IMR-90 (cell line): ENCODE measurements around the gene IGF1. TPM values are rescaled to one million over a fixed set of nuclear protein-coding genes. Genes with fewer than 3 reads are reported as not detected.

ENCODE experiments used
- ATAC-seq: fragments of 200-7000 bp; cut with Tn5 transposase; 2 replicates; pipeline ENCODE4 v1.9.1; 2020; ENCODE audit warnings: low read depth, mild to moderate bottlenecking, moderate library complexity
- BruUV-seq: library from RNA; stranded (reverse); fragments of 400-500 nt; replicated peaks from 2 replicates; lab custom pipeline; 2021; lab: Mats Ljungman, UMichigan
- CTCF ChIA-PET: fragments of 300-600 bp; formaldehyde crosslinking; extraction: SDS; loops from one replicate; lab custom pipeline; 2021; ENCODE audit warnings: antibody characterized with exemption; lab: Yijun Ruan, JAX
- POLR2A ChIA-PET: fragments of 300-600 bp; sonication (Branson Sonifier 250); formaldehyde crosslinking; loops from one replicate; lab custom pipeline; 2022; ENCODE audit warnings: antibody characterized with exemption; ENCODE audit not compliant: unreplicated experiment; lab: Charles Lee
- DNase-seq: peaks from one replicate; pipeline ENCODE4 v3.0.0; 2013
- H2AFZ ChIP-seq: replicated peaks from 2 replicates; pipeline ENCODE3; 2013; ENCODE audit warnings: low read length, mild to moderate bottlenecking; ENCODE audit not compliant: poor library complexity
- H2AK5ac ChIP-seq: 2 replicates; pipeline ENCODE4 v1.6.1; 2013; ENCODE audit warnings: low read depth, low read length, inconsistent platforms
- H2AK9ac ChIP-seq: replicated peaks from 2 replicates; pipeline ENCODE3; 2013; ENCODE audit warnings: mild to moderate bottlenecking, low read depth, low read length, moderate library complexity; ENCODE audit not compliant: poor library complexity
- H2BK120ac ChIP-seq: 2 replicates; pipeline ENCODE4 v1.6.1; 2013; ENCODE audit warnings: low read depth, low read length, inconsistent platforms
- H2BK15ac ChIP-seq: 3 replicates; pipeline ENCODE4 v1.6.1; 2013; ENCODE audit warnings: low read depth, low read length, inconsistent platforms
- H2BK20ac ChIP-seq: 2 replicates; pipeline ENCODE4 v1.6.1; 2013; ENCODE audit warnings: low read depth, mild to moderate bottlenecking, inconsistent platforms, low read length, moderate library complexity
- H2BK5ac ChIP-seq: 2 replicates; pipeline ENCODE4 v1.6.1; 2013; ENCODE audit warnings: mild to moderate bottlenecking, low read depth, low read length, inconsistent platforms; ENCODE audit not compliant: poor library complexity, severe bottlenecking
- H3K14ac ChIP-seq: replicated peaks from 2 replicates; pipeline ENCODE4 v1.6.1; 2013; ENCODE audit warnings: low read depth, low read length, inconsistent platforms
- H3K18ac ChIP-seq: 2 replicates; pipeline ENCODE4 v1.6.1; 2013; ENCODE audit warnings: low read depth, low read length, control low read depth
- H3K23ac ChIP-seq: 2 replicates; pipeline ENCODE4 v1.6.1; 2013; ENCODE audit warnings: low read depth, low read length, inconsistent platforms
- H3K27ac ChIP-seq: 2 replicates; pipeline ENCODE4 v1.5.1; 2013; ENCODE audit warnings: mild to moderate bottlenecking, control low read depth, low read length; ENCODE audit not compliant: insufficient read depth
- H3K27me3 ChIP-seq: 2 replicates; pipeline ENCODE4 v1.6.1; 2013; ENCODE audit warnings: low read length; ENCODE audit not compliant: control insufficient read depth, insufficient read depth
- H3K36me3 ChIP-seq: 2 replicates; pipeline ENCODE4 v1.6.1; 2013; ENCODE audit warnings: low read length, mixed read lengths; ENCODE audit not compliant: control insufficient read depth, insufficient read depth
- H3K4ac ChIP-seq: 2 replicates; pipeline ENCODE4 v1.6.1; 2013; ENCODE audit warnings: low read depth, low read length, inconsistent platforms
- H3K4me1 ChIP-seq: 2 replicates; pipeline ENCODE4 v1.6.1; 2013; ENCODE audit warnings: low read length, mixed read lengths; ENCODE audit not compliant: control insufficient read depth, insufficient read depth
- H3K4me2 ChIP-seq: 2 replicates; pipeline ENCODE4 v1.6.1; 2013; ENCODE audit warnings: low read depth, mild to moderate bottlenecking, control low read depth, low read length, moderate library complexity
- H3K4me3 ChIP-seq: 2 replicates; pipeline ENCODE4 v1.5.1; 2013; ENCODE audit warnings: low read depth, mild to moderate bottlenecking, control low read depth, low read length, moderate library complexity; ENCODE audit not compliant: insufficient read depth
- H3K56ac ChIP-seq: 2 replicates; pipeline ENCODE4 v1.6.1; 2013; ENCODE audit warnings: low read length, inconsistent platforms; ENCODE audit not compliant: insufficient read depth; ENCODE audit errors: extremely low read depth
- H3K79me1 ChIP-seq, 2 experiments: 2 replicates each; pipeline ENCODE4 v1.6.1; 2013; ENCODE audit warnings: low read length in 2 of 2, inconsistent platforms in 1 of 2, low read depth in 1 of 2
- H3K9ac ChIP-seq: 2 replicates; pipeline ENCODE4 v1.6.1; 2013; ENCODE audit warnings: low read depth, low read length, control low read depth
- H3K9me1 ChIP-seq: 2 replicates; pipeline ENCODE4 v1.6.1; 2013; ENCODE audit warnings: low read length, inconsistent platforms; ENCODE audit not compliant: insufficient read depth
- H3K9me3 ChIP-seq: 2 replicates; pipeline ENCODE4 v1.6.1; 2013; ENCODE audit warnings: low read length; ENCODE audit not compliant: control insufficient read depth, insufficient read depth
- H4K20me1 ChIP-seq: 2 replicates; pipeline ENCODE4 v1.6.1; 2013; ENCODE audit warnings: low read length, inconsistent platforms; ENCODE audit not compliant: insufficient read depth
- H4K5ac ChIP-seq: 2 replicates; pipeline ENCODE4 v1.6.1; 2013; ENCODE audit warnings: mild to moderate bottlenecking, low read depth, low read length, control low read depth
- H4K8ac ChIP-seq, 2 experiments: 2 replicates each; pipeline ENCODE4 v1.6.1; 2013; ENCODE audit warnings: low read depth in 2 of 2, low read length in 2 of 2, control low read depth in 1 of 2, inconsistent platforms in 1 of 2
- H4K91ac ChIP-seq: 2 replicates; pipeline ENCODE4 v1.6.1; 2013; ENCODE audit warnings: low read depth, low read length, inconsistent platforms; ENCODE audit not compliant: insufficient read depth
- CEBPB ChIP-seq: IDR thresholded peaks from 2 replicates; pipeline ENCODE4 v1.6.1; 2012; ENCODE audit warnings: low read depth, low read length, improper control_type of control experiment
- CHD1 ChIP-seq: IDR thresholded peaks from 2 replicates; pipeline ENCODE4 v1.6.1; 2012; ENCODE audit warnings: low read depth, low read length, improper control_type of control experiment
- MAZ ChIP-seq: IDR thresholded peaks from 2 replicates; pipeline ENCODE4 v1.6.1; 2012; ENCODE audit warnings: low read depth, mild to moderate bottlenecking, low read length, improper control_type of control experiment, moderate library complexity, borderline replicate concordance
- POLR2A ChIP-seq: IDR thresholded peaks from 2 replicates; pipeline ENCODE4 v1.6.1; 2012; ENCODE audit warnings: mild to moderate bottlenecking, low read depth, low read length
- RFX5 ChIP-seq: IDR thresholded peaks from 2 replicates; pipeline ENCODE4 v1.8.0; 2012; ENCODE audit warnings: low read depth, mild to moderate bottlenecking, low read length, moderate library complexity
- WGBS, 2 experiments: methylation state at CpG; one replicate each; pipeline versions ENCODE4 v1.1.5 to v1.1.7; 2013; ENCODE audit warnings: missing lambda C conversion rate in 2 of 2; ENCODE audit not compliant: insufficient read length in 1 of 2; ENCODE audit errors: extremely low coverage in 2 of 2; 5-methylcytosine and 5-hydroxymethylcytosine counted together
- dilution Hi-C: fragments of 300-500 bp; cut with HindIII; formaldehyde crosslinking; loops from one replicate; pipeline ENCODE4 v1.14.3; 2018; ENCODE audit warnings: low sequenced_read_pairs; ENCODE audit not compliant: unreplicated experiment
- in situ Hi-C: fragments of 300-500 bp; cut with MboI; formaldehyde crosslinking; loops from 3 replicates; pipeline ENCODE4 v1.14.3; 2019; ENCODE audit warnings: low sequenced_read_pairs, inconsistent platforms, mixed read lengths
- intact Hi-C: fragments of 100-400 bp; cut with micrococcal nuclease; formaldehyde crosslinking; loops from 2 replicates; pipeline ENCODE4 v1.10.0; 2022
- polyA plus RNA-seq, 3 experiments: library from polyadenylated mRNA; depleted of rRNA; stranded (reverse); fragments of >200 nt; gene quantifications; 2 replicates each; pipeline ENCODE4 v1.2.3, GENCODE V29; 2012; ENCODE audit warnings: low replicate concordance in 1 of 3
- total RNA-seq: library from RNA; depleted of rRNA; stranded (reverse); fragments of >200 nt; gene quantifications from 2 replicates; pipeline ENCODE4 v1.2.3, GENCODE V29; 2012
- TF ChIP-seq, protein P1 (sequence below): conservative IDR thresholded peaks from 2 replicates; pipeline ENCODE4 v1.5.1; 2012; ENCODE audit warnings: mild to moderate bottlenecking, low read depth, low read length, improper control_type of control experiment

IGF1 gene
- total and polyA plus RNA-seq, 2 of the 4 experiments (the other 2 are of a cell fraction), result under 0.01 to 0.12 TPM

DNA sequence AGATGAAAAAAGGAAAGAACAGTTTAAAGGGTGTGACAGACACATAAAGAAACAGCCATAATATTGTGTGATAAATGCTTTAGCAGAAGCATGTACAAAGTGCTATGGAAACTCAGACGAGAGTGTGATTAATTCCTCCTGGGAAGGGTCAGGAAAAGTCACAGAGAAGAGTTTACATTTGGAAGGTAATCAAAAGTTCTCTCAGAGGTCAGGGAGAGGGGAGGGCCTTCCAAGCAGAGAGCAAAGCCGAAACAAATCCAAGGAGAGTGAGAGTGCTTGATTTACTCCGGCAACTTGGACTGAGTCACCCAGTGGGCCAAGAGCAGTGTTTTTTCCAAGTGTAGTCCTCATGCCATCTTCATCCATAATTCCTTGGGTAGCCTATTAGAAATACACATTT lies 108.3 kb downstream of the IGF1 start:
- CTCF ChIA-PET, result no interaction called here
- in situ Hi-C loops, result no loop called here
- dilution Hi-C loops, result no loop called here
- Histone ChIP-seq H2AFZ (no peak overlapping the region), H4K91ac (no peak overlapping the region), H2BK120ac (no peak overlapping the region), H2AK5ac (no peak overlapping the region), H2BK20ac (no peak overlapping the region), H3K9ac (no peak overlapping the region), H3K14ac (peak overlapping the region; percentile 43; the same call in 1 of the 2 replicates), H2AK9ac (no peak overlapping the region), H2BK15ac (no peak overlapping the region), H3K9me1 (no peaks in the 10 kb centered on the region), H3K36me3 (no peaks in the 10 kb centered on the region), H3K23ac (no peak overlapping the region), H3K27ac (peak overlapping the region; percentile 14; the same call in 1 of the 2 replicates), H4K8ac (no peak overlapping the region), H3K18ac (no peak overlapping the region), H3K4me2 (no peak overlapping the region), H3K4ac (no peak overlapping the region), H3K56ac (no peak overlapping the region), H3K79me1 (no peaks in the 10 kb centered on the region), H3K4me3 (no peak overlapping the region), H2BK5ac (no peak overlapping the region), H4K20me1 (no peaks in the 10 kb centered on the region), H3K4me1 (peaks cover 6% of the 10 kb centered on the region), H3K9me3 (no peaks in the 10 kb centered on the region; the same call in 1 of the 2 replicates), H3K27me3 (no peaks in the 10 kb centered on the region), H4K5ac (no peak overlapping the region)
- peak; percentile 47 for DNase-seq
- TF ChIP-seq CEBPB, result no peak
- TF ChIP-seq RFX5, result no peak
- no peak for TF ChIP-seq CHD1
- TF ChIP-seq MAZ, result no peak
- TF ChIP-seq, protein P1, sequence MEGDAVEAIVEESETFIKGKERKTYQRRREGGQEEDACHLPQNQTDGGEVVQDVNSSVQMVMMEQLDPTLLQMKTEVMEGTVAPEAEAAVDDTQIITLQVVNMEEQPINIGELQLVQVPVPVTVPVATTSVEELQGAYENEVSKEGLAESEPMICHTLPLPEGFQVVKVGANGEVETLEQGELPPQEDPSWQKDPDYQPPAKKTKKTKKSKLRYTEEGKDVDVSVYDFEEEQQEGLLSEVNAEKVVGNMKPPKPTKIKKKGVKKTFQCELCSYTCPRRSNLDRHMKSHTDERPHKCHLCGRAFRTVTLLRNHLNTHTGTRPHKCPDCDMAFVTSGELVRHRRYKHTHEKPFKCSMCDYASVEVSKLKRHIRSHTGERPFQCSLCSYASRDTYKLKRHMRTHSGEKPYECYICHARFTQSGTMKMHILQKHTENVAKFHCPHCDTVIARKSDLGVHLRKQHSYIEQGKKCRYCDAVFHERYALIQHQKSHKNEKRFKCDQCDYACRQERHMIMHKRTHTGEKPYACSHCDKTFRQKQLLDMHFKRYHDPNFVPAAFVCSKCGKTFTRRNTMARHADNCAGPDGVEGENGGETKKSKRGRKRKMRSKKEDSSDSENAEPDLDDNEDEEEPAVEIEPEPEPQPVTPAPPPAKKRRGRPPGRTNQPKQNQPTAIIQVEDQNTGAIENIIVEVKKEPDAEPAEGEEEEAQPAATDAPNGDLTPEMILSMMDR, result no peak
- no peak for TF ChIP-seq POLR2A
- BruUV-seq, result no TSS peak
- peak; percentile 74 for ATAC-seq
- 0% methylated on average over 1 of the region's 3 CpGs; no CpG with 5 or more reads in 1 of the 2 experiments for WGBS, 2 experiments
- POLR2A ChIA-PET, result no interaction called here
- intact Hi-C loops, result no loop called here
